ENCODE data around the gene CASK. TPM values are rescaled to one million over a fixed set of nuclear protein-coding genes. Genes with fewer than 3 reads are reported as not detected.

The CASK gene
- total and polyA plus RNA-seq, 2 of the 13 experiments (the other 11 are each of a cell fraction or from before 2014, with no cell fraction given): 14.5 to 16.0 TPM

DNA sequence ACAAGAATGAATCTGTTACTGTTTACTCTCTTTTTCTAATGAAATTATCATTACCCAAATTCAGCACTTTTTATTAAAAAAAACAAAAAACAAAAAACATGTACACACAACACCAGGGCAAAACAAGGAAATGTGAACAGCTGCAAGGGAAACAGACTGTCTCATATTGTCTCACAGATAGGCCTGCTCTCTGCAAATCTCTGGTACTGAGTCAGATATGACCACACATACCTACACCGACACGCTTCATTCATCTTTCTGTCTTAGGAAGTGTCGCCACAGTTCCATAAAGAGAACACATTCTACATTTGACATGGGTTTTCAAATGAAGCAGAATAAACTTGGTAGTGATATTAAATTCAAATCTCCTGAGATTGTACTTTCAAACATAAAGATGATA is 326.8 kb downstream of the CASK start:
- POLR2A ChIA-PET: no interaction called here
- Histone ChIP-seq H3K9me3 (ENCODE audit: low read length) (no peaks in the 10 kb centered on the region), H3K4me2 (ENCODE audit: low read depth, low read length) (no peak overlapping the region), H3K27ac (ENCODE audit: extremely low read length, insufficient read depth, low read length) (no peak overlapping the region), H3K4me1 (ENCODE audit: insufficient read depth, low read length) (no peaks in the 10 kb centered on the region), H3K27me3 (ENCODE audit: control insufficient read depth in 1 of 2, insufficient read depth in 2 of 2, low read length in 2 of 2) (no peaks in the 10 kb centered on the region), H3K36me3 (replicated peaks in 1 of 2; ENCODE audit: control insufficient read depth in 1 of 2, insufficient read depth in 2 of 2, low read length in 2 of 2) (no peaks in the 10 kb centered on the region), H4K20me1 (ENCODE audit: insufficient read depth, low read length) (no peaks in the 10 kb centered on the region), H2AFZ (ENCODE audit: low read length) (no peak overlapping the region), H3K4me3 (replicated peaks in 1 of 3; ENCODE audit: insufficient read depth in 1 of 3, low read depth in 2 of 3, low read length in 3 of 3) (no peak overlapping the region), H3K9ac (ENCODE audit: insufficient read depth, low read depth, low read length) (no peak overlapping the region), H3K79me2 (ENCODE audit: insufficient read depth, low read length) (no peaks in the 10 kb centered on the region)
- WGBS (ENCODE audit: low lambda C conversion rate): 96% methylated on average over 3 of the region's 3 CpGs
- in situ Hi-C loops (cut with HindIII; ENCODE audit: extremely low pct_ligation_motif_present, low pct_unique_long_range_greater_than_20kb): no loop called here
- CTCF ChIA-PET (ENCODE audit: low intra/inter-chr PET ratio, low total read pairs): no interaction called here
- no peak for ATAC-seq
- TF ChIP-seq NR3C1 (CRISPR knock-in tag; IDR thresholded peaks at IDR 0.05): no peak
- TF ChIP-seq CREM (IDR thresholded peaks at IDR 0.05): no peak
- no peak for TF ChIP-seq CREM (CRISPR knock-in tag; IDR thresholded peaks at IDR 0.05)
- no peak for TF ChIP-seq PPARG (CRISPR knock-in tag; conservative IDR thresholded peaks at IDR 0.05)
- TF ChIP-seq JUNB (CRISPR knock-in tag; IDR thresholded peaks at IDR 0.05; ENCODE audit: borderline replicate concordance): no peak
- TF ChIP-seq, protein P1, sequence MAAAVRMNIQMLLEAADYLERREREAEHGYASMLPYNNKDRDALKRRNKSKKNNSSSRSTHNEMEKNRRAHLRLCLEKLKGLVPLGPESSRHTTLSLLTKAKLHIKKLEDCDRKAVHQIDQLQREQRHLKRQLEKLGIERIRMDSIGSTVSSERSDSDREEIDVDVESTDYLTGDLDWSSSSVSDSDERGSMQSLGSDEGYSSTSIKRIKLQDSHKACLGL (CRISPR knock-in tag; IDR thresholded peaks at IDR 0.05): no peak
- TF ChIP-seq ZNF20 (CRISPR knock-in tag; IDR thresholded peaks at IDR 0.05): no peak
- no peak for TF ChIP-seq HDAC1 (CRISPR knock-in tag; IDR thresholded peaks at IDR 0.05)
- no peak for TF ChIP-seq NRL (CRISPR knock-in tag; IDR thresholded peaks at IDR 0.05; ENCODE audit: borderline replicate concordance)
- TF ChIP-seq, protein P2, sequence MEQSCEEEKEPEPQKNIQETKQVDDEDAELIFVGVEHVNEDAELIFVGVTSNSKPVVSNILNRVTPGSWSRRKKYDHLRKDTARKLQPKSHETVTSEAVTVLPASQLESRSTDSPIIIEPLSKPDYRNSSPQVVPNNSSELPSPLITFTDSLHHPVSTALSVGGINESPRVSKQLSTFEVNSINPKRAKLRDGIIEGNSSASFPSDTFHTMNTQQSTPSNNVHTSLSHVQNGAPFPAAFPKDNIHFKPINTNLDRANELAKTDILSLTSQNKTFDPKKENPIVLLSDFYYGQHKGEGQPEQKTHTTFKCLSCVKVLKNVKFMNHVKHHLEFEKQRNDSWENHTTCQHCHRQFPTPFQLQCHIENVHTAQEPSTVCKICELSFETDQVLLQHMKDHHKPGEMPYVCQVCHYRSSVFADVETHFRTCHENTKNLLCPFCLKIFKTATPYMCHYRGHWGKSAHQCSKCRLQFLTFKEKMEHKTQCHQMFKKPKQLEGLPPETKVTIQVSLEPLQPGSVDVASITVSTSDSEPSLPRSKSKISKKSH (CRISPR knock-in tag; IDR thresholded peaks at IDR 0.05; ENCODE audit: borderline replicate concordance): no peak
- TF ChIP-seq KMT2B (CRISPR knock-in tag; IDR thresholded peaks at IDR 0.05): no peak
- TF ChIP-seq, protein P3, sequence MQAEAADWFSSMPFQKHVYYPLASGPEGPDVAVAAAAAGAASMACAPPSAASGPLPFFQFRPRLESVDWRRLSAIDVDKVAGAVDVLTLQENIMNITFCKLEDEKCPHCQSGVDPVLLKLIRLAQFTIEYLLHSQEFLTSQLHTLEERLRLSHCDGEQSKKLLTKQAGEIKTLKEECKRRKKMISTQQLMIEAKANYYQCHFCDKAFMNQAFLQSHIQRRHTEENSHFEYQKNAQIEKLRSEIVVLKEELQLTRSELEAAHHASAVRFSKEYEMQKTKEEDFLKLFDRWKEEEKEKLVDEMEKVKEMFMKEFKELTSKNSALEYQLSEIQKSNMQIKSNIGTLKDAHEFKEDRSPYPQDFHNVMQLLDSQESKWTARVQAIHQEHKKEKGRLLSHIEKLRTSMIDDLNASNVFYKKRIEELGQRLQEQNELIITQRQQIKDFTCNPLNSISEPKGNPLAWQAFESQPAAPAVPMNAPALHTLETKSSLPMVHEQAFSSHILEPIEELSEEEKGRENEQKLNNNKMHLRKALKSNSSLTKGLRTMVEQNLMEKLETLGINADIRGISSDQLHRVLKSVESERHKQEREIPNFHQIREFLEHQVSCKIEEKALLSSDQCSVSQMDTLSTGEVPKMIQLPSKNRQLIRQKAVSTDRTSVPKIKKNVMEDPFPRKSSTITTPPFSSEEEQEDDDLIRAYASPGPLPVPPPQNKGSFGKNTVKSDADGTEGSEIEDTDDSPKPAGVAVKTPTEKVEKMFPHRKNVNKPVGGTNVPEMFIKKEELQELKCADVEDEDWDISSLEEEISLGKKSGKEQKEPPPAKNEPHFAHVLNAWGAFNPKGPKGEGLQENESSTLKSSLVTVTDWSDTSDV (CRISPR knock-in tag; IDR thresholded peaks at IDR 0.05): no peak
- TF ChIP-seq ZNF598 (CRISPR knock-in tag; IDR thresholded peaks at IDR 0.05; ENCODE audit: borderline replicate concordance): no peak
- no peak for TF ChIP-seq ZFP41 (CRISPR knock-in tag; IDR thresholded peaks at IDR 0.05; ENCODE audit: borderline replicate concordance)
- TF ChIP-seq NFRKB (IDR thresholded peaks at IDR 0.05): no peak
- TF ChIP-seq KMT2A (CRISPR knock-in tag; IDR thresholded peaks at IDR 0.05): no peak
- TF ChIP-seq ZC3H4 (CRISPR knock-in tag; IDR thresholded peaks at IDR 0.05; ENCODE audit: borderline replicate concordance): no peak
- TF ChIP-seq ERF (CRISPR knock-in tag; IDR thresholded peaks at IDR 0.05): no peak
- BruUV-seq (replicated peaks): no TSS peak
- FAIRE-seq: no peak
- no peak for DNase-seq (ENCODE audit: low spot score)
- intact Hi-C loops (cut with micrococcal nuclease; ENCODE audit: unreplicated experiment): no loop called here

All from HepG2 (cell line).